Measurements from ENCODE around the gene TMEM52B.

DNA sequence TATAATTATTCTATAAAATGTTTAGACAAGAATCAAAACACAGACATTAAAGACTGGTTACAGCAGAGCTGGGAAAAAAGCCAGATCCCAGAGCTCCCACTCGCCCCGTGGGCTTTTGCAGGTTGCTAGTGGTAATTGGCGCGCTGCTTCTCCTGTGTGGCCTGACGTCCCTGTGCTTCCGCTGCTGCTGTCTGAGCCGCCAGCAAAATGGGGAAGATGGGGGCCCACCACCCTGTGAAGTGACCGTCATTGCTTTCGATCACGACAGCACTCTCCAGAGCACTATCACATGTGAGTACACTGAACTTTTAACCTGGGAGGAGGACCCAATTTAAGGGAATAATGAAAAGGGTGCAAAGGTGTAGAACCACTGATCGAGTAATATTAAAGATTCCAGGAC is 7.5 kb downstream of the TMEM52B start:
- TF ChIP-seq, protein P1, sequence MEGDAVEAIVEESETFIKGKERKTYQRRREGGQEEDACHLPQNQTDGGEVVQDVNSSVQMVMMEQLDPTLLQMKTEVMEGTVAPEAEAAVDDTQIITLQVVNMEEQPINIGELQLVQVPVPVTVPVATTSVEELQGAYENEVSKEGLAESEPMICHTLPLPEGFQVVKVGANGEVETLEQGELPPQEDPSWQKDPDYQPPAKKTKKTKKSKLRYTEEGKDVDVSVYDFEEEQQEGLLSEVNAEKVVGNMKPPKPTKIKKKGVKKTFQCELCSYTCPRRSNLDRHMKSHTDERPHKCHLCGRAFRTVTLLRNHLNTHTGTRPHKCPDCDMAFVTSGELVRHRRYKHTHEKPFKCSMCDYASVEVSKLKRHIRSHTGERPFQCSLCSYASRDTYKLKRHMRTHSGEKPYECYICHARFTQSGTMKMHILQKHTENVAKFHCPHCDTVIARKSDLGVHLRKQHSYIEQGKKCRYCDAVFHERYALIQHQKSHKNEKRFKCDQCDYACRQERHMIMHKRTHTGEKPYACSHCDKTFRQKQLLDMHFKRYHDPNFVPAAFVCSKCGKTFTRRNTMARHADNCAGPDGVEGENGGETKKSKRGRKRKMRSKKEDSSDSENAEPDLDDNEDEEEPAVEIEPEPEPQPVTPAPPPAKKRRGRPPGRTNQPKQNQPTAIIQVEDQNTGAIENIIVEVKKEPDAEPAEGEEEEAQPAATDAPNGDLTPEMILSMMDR (conservative IDR thresholded peaks at IDR 0.05 in 1 of 2, IDR thresholded peaks at IDR 0.05 in 1 of 2; ENCODE audit: extremely low read depth in 1 of 2, insufficient read depth in 1 of 2, low read depth in 1 of 2, low read length in 2 of 2): no peak
- TF ChIP-seq EZH2 (IDR thresholded peaks at IDR 0.05; ENCODE audit: borderline replicate concordance, low read length): no peak

Data from mammary epithelial cell (primary cell).